NCI-H1694 (cell line): ENCODE data around the gene SFXN3.
A peak's percentile ranks its signal among the peaks of the same experiment; 100 is the strongest.

Experiments used
- DNase-seq: peaks from one replicate; lab custom pipeline; 2025; lab: John Stamatoyannopoulos, UW

SFXN3 gene, protein sequence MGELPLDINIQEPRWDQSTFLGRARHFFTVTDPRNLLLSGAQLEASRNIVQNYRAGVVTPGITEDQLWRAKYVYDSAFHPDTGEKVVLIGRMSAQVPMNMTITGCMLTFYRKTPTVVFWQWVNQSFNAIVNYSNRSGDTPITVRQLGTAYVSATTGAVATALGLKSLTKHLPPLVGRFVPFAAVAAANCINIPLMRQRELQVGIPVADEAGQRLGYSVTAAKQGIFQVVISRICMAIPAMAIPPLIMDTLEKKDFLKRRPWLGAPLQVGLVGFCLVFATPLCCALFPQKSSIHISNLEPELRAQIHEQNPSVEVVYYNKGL

DNA sequence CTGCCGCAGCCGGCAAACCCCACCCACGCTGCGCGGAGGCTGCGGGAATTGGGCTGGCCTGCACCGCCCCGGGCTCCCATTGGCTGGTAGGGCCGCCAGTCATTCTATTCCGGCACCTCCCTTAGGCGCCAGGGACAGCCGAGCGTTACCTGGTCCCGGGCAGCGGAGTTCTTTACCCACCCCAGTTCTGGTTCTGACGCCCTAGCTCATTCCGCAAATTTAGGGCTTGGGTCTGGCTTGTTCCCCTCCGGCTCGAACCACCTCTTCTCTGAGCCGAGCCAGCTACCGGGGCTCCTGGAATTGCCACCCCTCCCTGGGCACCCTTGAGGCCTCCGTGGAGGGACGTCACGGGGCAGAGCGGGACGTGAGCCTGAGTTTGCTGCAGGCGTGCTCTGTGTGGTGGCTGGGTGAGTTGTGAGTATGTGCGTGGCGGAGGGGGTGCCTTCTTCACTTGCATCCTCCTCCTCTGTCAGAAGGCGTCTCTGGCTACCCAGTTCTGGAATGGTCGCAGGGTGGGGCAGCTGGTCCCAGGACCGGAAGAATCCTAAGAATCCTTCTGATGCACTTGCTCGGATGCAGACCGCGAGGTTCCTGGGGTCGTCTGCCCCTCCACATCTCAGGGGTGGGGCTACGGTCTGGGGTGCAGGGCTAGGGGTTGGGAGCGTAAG, at the start of gene SFXN3, which contains the start of gene PDZD7:
Gene SFXN3 (plus strand): TSS at position 107 of the 668 bp plus-strand sequence. CDS start 3,461 bp downstream, outside the sequence.
Gene PDZD7 (minus strand): TSS at position 2 of the 668 bp plus-strand sequence. CDS start 910 bp downstream, outside the sequence.
- DNase-seq, result peak; percentile 77

DNA sequence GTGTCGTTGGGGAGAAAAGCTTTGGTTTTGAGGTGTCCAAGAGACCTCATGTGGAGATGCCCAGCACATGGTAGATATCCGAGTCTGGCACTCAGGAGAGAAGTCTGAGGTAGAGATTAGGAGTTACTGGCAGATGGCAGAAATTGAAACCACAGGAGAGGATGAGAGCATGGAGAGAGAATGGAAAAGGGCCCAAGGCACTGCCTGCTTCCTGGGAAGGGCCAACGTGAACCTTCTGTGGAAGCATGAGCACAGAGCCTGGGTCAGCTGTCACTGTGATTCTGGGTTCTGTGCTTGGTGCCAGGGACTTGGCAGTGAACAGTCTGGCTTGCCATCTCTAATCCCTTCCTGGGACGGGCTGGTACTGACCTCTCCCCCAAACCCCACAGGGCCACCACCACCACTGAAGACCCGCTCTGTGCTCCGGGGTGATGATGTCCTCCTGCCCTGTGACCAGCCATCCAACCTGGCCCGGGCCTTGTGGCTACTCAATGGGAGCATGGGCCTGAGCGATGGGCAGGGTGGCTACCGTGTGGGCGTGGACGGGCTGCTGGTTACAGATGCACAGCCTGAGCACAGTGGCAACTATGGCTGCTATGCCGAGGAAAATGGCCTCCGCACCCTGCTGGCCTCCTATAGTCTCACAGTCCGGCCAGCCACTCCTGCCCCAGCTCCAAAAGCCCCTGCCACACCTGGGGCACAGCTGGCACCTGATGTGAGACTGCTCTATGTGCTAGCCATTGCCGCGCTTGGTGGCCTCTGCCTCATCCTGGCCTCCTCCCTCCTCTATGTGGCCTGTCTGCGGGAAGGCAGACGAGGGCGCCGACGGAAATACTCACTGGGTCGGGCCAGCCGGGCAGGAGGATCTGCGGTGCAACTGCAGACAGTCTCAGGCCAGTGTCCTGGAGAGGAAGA, 47.9 kb upstream of the SFXN3 start:
- no peak for DNase-seq

DNA sequence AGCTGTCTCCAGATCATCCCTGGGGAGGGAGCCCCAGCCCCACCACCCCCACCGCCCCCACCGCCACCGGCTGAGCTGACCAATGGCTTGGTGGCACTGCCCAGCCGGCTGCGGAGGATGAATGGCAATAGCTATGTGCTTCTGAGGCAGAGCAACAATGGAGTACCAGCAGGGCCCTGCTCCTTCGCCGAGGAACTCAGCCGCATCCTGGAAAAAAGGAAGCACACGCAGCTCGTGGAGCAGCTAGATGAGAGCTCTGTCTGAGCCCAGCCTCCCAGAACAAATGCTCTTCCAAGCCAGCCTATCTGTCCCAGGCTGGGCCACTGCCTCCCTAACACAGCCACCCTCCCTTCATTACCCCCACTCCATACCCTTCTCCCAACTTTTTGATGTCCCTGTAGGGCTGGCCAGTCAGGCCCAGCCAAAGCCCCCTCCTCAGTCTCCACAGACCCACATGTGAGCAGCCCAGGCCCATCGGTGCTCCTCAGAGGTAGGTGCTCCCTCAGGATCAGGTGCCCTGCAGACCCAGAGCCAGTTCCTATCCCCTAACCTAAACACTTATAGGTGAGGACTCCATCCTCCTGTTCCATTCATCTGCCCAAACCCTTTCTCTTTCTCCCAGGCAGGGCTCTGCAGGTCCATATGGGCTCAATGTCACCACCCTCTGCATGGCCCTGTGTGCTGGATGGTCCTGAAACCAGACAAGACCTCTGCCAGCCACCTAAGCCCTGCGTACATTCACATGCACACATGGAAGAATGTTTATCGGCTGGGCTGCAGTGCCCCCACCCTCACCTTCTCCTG, 47.0 kb upstream of the SFXN3 start:
- DNase-seq, result no peak

DNA sequence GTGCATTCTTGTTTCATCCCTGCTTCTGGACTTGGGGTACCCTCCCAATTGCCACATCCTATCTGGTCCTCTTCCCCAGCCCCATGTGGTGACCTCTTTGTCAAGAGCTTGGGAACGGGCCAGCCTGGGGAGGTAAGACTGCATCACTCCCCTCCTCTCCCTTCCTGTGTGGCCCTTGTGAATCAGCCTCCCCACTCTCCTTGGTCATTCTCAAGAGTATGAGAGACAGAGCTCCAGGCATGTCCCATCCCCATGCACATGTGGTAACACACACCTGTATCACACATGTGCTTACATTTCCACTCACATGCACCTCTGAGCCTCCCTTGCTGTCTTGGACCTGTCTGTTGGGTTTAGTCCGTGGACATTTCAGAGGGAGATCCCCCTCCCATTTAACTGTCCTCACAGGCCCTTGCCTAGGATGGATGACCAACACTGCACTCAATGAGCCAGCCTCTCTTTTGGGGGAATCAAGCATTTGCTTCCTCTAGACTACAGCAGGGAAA, 46.3 kb upstream of the SFXN3 start:
- DNase-seq, result no peak

GRCh38 chr10:100985336-100985735, 45.7 kb upstream of the SFXN3 start:
- DNase-seq, result no peak

- no peak for DNase-seq
These were observed 44.4 kb upstream of the SFXN3 start for GRCh38 chr10:100986623-100986951.

DNA sequence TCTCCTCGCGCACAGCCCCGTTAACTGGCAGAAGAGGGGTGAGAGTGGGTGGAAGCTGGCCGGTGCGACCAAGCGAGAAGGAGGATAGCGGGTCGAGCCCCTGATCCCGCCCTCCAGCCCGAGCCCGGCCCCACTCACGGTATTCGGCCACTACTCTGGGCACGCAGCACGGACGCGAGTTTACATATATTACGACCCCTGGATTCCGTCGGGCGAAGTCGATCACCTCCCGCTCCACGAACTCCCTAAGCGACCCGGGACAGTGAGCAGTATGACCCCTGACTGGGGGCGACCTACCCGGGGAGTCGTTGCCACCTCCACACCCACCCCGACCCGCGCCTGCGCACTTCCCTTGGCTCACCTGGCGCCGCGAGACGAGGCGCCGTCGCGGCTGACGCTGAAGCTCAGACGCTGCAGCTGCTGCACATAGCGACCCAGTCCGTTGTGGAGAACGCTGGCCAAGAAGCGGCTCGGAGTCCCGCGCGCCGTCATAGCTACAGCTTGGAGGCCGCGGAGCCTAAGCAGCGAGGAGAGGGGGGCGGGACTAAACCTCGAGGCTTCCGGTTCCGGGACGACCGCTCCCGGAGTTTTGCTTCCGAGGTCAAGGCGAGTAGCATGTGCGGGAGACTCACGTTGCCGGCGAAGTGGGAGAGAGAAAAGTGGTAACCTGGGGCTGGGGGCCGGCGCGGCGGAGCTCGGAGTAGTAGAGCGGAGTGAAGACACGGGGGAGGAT, 43.9 kb upstream of the SFXN3 start, which contains the start of the genes MRPL43 and TWNK:
Gene MRPL43 (minus strand): TSS at position 546 of the 733 bp plus-strand sequence. CDS start 54 bp downstream, at position 492.
Gene TWNK (plus strand): TSS at position 592 of the 733 bp plus-strand sequence. CDS start 668 bp downstream, outside the sequence.
- peak; percentile 39 for DNase-seq

- no peak for DNase-seq
These were observed 43.4 kb upstream of the SFXN3 start for GRCh38 chr10:100987685-100988049.

DNA sequence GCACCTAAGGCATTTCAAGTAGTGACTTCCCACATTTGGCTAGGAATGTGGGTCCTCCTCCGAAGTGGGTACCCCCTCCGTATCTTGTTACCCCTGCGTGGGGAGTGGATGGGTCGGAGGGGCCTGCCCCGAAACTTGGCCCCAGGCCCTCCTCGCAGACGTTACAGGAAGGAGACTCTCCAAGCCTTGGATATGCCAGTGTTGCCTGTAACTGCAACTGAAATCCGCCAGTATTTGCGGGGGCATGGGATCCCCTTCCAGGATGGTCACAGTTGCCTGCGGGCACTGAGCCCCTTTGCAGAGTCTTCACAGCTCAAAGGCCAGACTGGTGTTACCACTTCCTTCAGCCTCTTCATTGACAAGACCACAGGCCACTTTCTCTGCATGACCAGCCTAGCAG, 42.9 kb upstream of the SFXN3 start:
- no peak for DNase-seq

- DNase-seq, result no peak
These were observed 41.9 kb upstream of the SFXN3 start for GRCh38 chr10:100989088-100989487.

DNA sequence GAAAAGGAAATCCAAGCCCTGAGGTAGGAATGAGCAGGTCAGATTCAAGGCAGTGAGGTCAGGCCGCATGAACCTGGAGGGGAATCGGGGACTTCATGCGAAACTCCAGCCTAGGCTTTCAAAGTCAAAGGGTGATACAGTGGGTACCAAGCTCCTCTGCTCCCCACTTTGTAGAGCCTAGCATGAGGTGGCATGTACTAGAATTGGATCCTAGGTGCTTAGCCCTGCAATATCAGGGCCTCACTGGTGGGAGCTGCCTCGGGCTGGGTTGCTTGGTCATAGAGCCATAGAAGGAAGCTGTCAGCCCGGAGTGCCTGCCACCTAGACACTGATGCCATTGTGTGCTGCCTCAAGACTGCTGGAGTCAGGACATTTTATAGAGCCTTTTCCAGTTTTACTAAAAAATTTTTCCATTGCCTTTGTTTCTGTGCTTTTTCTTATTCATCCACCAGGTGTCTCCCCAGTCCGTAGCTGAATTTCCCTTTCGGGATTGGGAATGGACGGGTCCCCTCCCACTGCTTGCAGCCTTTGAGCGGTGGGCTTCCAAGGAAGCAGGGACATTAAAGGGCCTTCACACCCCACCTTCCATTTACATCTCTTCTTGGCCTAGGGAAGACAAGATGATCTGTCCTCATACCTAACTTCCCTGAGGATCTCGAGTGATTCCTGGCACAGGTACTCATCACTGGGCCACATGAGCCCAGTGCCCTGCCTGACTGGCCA, 36.9 kb upstream of the SFXN3 start:
- DNase-seq, result no peak

DNA sequence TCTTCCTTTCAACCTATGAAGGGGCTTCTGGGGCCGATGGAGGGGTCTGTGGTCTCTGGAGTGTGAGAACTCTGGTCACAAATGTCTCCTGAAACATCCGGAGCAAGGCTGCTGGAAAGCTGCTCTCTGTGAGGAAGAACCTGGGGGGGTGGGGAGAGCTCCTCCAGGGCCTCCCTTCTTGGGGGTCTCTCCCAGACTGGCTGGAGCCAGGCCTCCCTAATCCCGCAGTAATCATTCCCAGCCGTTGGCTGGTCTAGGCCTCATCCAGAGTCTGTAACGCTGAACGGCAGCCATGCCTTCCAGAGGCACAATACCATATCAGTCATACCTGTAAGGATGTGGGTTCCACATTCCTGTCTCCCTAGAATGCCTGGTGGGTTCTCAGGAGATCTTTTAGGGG, 35.9 kb upstream of the SFXN3 start:
- no peak for DNase-seq

- DNase-seq, result no peak
These were observed 34.2 kb upstream of the SFXN3 start for GRCh38 chr10:100996678-100997359.

GRCh38 chr10:100997360-100998182, 33.5 kb upstream of the SFXN3 start:
- peak; percentile 29 for DNase-seq

GRCh38 chr10:100998183-100998990, 32.6 kb upstream of the SFXN3 start:
- peak; percentile 77 for DNase-seq

DNA sequence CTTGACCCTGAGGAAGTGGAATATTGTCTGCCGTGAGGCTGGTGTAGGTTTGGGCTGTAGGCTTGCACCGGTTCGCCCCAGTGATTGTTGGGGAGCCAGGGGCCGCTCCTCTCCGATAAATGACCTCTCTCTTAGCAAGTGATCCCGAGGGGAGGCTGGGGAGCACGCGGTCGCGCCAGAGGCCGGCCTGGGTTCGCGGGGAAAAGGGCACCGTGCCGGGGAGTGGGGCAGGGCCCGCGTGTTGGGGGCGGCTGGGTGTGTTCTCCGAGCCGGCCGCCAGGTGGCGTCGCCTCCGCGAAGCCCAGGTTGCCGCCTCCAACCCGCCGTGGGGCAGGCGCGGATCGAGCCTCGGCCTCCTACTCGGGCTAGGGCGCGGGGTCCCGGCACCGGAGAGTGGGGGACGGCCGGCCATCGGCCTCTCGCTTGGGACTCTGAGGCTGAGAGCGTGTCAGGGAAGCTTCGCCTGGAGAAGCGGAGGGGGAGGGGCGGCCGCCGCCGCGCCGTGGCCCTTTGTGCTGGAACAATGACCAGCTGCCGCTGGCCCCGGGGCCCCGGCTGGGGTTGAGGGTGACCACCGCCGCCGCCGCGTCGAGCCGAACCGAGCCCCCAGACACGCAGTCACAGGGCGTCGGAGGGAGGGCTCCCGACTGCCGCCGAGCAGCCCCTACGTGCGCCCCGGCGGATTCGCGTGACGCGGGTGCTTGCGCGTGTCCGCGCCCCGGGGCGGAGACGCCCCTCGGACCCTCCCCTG, 31.9 kb upstream of the SFXN3 start:
- peak; percentile 29 for DNase-seq

DNA sequence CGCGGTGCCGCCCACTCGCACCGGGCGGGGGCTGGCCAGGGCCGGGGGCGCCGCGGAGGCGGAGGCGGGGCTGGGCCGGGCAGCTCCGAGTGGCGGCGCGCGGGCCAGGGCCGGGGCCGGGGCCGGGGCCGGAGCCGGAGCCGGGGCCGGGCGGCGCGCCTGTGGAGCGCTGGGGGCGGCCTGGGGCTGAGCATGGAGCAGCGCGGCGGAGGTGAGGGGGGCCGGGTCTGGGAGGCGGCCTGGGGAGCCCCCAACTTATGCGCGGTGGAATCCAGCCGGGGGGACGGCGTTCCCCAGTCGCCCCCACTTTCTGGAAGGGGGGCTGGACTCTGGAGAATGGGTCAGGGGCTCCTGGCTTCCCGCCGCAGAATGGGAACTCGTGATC, 31.3 kb upstream of the SFXN3 start, which contains the start of gene LZTS2:
Gene LZTS2 (plus strand): TSS at position 67 of the 385 bp plus-strand sequence. CDS start 2,731 bp downstream, outside the sequence.
- no peak for DNase-seq
